Left renal cortex interstitium (tissue), 4 donors: Measurements from ENCODE around the gene RPN2. TPM values are rescaled to one million over a fixed set of nuclear protein-coding genes. Genes with fewer than 3 reads are reported as not detected.

Experiments used
- DNase-seq, 4 donors: peaks; one replicate each; pipeline ENCODE4 v3.0.0-alpha.2; 2013; ENCODE audit warnings: low read depth in 4 of 4, low spot score in 2 of 4, missing footprints in 1 of 4
- polyA plus RNA-seq, 4 donors: library from polyadenylated mRNA; unstranded; fragments of 120-200 nt; gene quantifications; one replicate each; pipeline ENCODE4 v1.2.1, GENCODE V29; 2013; ENCODE audit not compliant: insufficient read length in 4 of 4

RPN2 gene
- polyA plus RNA-seq, 4 donors, result 272 to 316 (median 290) TPM

DNA sequence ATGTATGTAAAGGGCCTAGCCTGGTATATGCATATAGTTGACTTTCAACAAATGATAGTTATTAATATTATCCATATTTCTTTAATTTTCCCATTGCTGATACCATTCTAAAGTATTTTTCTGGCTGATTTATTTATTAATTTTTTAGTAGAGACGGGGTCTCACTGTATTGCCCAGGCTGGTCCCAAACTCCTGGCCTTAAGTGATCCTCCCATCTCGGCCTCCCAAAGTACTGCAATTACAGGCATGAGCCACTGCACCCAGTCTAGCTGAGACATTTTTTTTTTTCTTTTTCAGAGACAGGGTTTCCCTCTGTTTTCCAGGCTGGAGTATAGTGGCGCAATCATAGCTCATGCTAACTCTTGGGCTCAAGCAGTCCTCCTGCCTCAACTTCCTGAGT is 30.1 kb downstream of the RPN2 start:
- DNase-seq, result no peak

DNA sequence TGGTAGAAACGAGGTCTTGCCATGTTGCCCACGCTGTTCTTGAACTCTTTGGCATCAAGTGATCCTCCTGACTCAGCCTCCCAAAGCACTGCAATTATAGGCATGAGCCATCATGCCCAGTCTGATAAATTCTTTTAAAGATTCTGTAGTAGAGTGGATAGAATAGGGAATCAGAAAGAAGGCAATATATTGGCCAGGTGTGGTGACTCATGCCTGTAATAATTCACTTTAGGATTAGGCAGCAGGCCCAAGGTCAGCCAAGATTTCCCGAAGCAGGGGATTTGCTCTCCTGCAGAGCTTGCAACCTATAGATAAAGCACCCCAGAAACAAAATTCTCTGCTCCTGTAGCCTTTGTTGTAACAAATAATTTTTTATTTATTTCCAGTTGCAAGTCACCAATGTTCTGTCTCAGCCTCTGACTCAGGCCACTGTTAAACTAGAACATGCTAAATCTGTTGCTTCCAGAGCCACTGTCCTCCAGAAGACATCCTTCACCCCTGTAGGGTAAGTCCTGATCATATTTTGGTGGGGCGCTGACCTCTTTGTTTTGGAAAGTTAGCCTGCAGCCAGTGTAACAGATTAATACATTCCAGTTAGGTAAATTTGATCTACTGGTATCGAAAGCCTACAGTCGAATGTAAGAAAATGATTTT is 30.7 kb downstream of the RPN2 start:
- no peak for DNase-seq

GRCh38 chr20:37218441-37218840 is 39.3 kb downstream of the RPN2 start:
- DNase-seq, result no peak

- no peak for DNase-seq
Observed at GRCh38 chr20:37218976-37219375, 39.8 kb downstream of the RPN2 start.

- no peak for DNase-seq
Observed at GRCh38 chr20:37219751-37220668, 40.9 kb downstream of the RPN2 start.

GRCh38 chr20:37220731-37221130 is 41.6 kb downstream of the RPN2 start:
- DNase-seq, result no peak

GRCh38 chr20:37222086-37222485 is 43.0 kb downstream of the RPN2 start:
- DNase-seq, result no peak

GRCh38 chr20:37223053-37223452 is 43.9 kb downstream of the RPN2 start:
- DNase-seq, result no peak

DNA sequence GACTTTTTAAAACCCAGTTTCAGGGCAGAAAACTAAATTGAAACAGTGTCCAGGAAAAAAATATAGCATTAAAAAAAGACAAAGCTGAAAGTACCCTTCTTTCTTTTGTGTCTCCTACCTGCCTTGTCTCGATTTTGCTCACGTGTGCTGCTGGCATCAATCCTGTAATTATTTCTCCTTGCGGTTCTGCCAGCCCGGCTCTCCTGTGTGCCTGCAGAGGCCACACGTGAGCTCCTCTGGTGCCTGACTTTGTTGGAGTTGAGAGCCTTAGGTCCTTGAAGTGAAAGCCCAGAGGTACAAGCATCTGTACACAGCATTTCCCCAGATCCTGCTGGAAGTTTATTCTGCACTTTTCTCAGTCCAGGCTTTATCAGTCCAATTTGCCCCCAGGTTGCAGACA is 46.0 kb downstream of the RPN2 start:
- no peak for DNase-seq

- DNase-seq, result no peak
Observed at GRCh38 chr20:37226889-37227288, 47.8 kb downstream of the RPN2 start.

DNA sequence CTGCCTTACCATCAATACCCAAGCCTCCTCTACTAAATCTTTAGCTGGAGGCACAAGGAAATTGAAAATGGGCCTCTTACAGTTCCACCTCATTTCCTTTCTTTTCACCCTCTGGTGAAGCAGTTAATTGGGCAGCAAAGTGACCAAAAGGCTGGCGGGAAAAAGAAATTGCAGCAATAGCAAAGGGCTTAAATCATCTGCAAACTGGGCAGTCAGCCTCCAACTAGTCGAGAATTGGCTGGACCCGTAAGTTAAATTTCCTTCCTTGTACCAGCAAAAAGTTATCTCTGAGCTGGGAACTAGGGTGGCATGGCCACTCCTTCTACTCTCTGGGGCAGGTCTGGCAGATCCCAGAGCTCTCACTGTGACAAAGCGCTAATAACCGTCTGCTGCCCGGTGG is 49.0 kb downstream of the RPN2 start:
- DNase-seq, result no peak

DNA sequence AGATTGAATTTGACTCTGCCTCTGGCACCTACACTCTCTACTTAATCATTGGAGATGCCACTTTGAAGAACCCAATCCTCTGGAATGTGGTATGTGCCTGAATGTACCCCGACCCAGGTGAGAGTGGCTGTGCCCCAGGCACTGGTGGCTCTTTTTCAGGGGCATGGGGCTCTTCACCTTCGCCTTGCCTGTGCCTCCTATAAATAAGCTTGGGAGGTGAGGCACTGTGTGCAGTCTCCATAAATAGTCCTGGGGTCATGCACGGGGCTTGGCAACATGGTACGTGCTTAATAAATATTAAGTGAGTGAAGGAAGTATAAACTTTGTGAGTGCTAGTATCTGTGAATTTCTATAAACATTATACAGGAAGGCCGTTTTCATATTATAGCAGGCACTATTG is 49.5 kb downstream of the RPN2 start:
- no peak for DNase-seq

DNA sequence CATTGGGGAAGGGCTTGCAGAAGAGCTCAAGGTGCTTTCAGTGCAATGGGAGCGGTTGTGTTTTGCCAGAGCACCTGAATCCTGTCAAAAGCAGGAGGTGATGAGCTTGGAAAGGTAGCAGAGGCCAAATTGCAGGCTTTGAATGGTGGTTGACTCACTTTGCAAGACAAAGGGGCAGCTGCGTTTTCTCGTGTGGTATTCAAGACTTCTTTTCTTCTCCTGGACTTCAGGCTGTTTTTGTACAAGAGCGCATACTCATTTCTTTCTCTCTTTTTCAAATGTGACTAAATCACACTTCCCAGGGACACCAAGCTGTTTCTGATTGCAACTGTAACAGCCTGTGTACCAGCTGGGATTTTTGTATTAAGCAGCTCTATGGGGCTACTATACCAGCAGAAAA is 50.2 kb downstream of the RPN2 start:
- DNase-seq, result no peak

DNA sequence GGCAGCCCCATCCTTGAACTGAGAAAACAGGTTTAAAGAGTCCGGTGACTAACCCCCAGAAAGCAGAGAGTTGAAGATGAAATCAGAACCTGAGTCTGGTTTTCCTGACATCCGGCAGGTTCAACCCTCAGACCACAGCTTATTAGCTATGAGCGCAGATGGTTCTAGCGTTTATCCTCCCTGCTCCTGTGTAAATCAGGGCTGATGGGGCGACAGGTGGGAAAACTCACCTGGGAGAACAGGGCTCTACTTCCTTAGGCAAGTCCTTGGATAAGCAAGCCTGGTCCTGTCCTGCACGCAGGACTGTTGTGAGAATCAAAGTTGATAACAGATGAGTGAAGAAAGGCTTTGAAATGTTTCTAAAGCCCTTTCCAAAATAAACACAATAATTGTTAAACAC is 51.1 kb downstream of the RPN2 start:
- no peak for DNase-seq

DNA sequence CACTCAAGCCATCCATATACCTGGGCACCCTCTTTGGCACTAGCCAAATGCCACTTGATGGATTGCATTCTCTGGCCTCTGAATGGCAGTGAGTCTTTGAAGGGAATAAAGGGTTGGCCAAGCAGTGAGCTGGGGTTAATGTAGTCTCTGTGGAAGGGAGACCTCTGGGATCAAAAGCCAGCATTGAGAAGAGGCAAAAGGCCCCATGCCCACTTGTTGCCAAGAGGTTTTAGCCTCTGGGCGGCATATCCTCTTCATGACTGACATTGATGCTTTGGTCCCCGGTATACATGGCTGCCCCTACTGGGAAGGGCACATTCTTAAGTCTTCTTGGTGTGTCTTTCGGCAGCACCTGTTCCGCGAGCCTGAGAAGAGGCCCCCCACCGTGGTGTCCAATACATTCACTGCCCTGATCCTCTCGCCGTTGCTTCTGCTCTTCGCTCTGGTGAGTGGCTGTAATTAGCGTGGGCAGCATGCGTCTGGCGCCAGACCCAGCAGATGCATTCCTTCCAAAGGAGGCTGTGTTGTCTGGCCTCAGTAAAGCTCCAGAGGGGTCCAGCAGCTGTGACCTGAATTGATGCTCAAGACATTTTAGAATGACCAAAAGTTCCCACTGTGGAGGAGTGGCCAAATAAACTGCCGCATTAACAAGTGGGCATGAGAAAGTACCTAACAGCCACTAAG is 53.0 kb downstream of the RPN2 start:
- no peak for DNase-seq

DNA sequence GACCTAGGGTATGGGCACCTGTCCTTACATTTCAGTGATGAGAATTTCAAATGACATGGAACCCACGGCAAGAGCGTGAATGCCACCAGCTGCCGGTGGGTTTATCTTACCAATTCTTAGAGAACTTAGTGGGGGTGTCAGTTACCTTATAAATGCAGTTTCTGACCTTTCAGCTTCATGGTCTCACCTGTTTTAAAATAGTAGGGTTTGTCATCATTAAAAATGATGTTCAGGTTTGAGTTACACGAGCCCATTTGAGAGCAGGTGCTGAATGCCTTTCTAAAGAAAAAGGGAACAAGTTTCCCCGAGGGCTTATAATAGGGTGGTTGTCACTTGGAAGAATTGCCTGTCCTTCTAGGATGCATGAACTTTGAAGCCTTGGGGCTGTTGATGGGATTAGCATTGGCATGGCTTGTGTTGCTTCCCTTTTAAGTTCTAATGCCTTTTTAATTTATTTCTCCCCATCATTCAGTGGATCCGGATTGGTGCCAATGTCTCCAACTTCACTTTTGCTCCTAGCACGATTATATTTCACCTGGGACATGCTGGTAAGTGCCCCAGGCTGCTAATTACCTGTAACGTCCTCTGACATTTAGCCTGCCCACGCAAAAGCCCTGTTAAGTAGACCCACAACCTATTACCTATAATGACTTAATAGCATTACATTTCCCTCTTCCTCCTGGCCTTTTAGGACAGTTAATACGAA is 54.6 kb downstream of the RPN2 start:
- DNase-seq, result no peak

GRCh38 chr20:37234254-37234581 is 55.1 kb downstream of the RPN2 start:
- no peak for DNase-seq

DNA sequence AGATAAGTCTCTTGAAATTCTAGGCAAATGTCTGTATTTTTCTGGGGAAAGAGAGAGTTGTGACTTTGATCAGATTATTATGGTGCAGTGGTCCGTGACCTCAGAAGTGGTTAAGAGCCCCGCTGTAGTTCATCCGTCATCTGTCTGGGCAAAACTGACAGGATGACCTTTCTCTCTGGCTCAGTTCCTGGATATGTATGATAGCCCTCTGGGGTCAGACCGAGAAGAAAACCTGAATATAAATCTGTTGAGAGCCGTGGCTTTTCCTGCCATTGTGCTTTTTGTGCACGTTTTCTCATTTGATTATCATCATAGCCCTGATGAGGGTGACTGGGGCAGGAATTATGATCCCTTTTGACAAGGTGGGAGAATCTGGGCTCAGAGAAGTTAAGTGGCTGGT is 55.9 kb downstream of the RPN2 start:
- DNase-seq, result no peak

DNA sequence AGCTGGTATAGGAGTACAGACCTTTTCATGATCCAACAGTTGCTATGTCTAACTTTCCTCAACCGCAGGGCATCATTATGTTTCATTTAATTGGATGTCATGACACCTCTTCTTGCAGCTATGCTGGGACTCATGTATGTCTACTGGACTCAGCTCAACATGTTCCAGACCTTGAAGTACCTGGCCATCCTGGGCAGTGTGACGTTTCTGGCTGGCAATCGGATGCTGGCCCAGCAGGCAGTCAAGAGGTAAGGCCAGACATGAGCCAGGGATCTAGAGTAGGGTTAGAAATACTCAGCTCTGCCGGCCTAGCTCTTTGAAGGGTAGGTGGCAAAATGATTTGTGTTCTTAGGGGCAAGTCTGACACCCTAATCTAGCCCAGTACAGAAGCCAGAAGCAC is 57.3 kb downstream of the RPN2 start:
- DNase-seq, result no peak

GRCh38 chr20:37237656-37238055 is 58.5 kb downstream of the RPN2 start:
- no peak for DNase-seq

DNA sequence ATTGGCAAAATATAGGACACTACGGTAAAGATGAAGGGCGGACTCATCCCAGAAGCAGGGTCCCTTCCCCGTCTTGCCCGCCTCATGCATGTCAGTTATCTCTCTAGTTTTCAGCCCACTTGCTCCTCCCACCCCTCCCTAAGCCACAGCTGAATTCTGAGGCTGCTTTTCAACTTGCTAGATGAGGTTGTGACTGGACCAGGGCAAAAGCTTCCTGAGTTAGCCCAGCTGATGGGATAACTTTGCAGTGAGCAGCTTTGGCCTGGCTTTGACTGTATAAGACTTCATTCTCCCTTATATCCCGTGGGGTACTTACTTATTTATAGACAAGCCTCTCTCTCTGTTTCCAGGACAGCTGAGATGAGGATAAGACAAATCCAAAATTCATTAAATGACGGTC is 59.3 kb downstream of the RPN2 start:
- no peak for DNase-seq
